ENCODE measurements around the gene U2SURP.

U2SURP gene

GRCh38 chr3:143064777-143065176 lies 63.4 kb downstream of the U2SURP start:
- Histone ChIP-seq H3F3A (ENCODE audit: control insufficient read depth, insufficient read depth) (peaks cover 24% of the 10 kb centered on the region), H3K27ac (ENCODE audit: low read depth, low read length) (no peak overlapping the region), H3K4me2 (ENCODE audit: low read length) (no peak overlapping the region), H3K4me1 (ENCODE audit: control insufficient read depth, low read length) (peaks cover 4% of the 10 kb centered on the region; the same call in 1 of the 2 replicates), H3K4me3 (ENCODE audit: low read length) (no peak overlapping the region), H3K79me2 (ENCODE audit: control insufficient read depth, low read length) (no peaks in the 10 kb centered on the region), H3K9me2 (replicated peaks; ENCODE audit: control insufficient read depth, low read length) (no peaks in the 10 kb centered on the region), H3K27me3 (ENCODE audit: control insufficient read depth, low read length) (no peaks in the 10 kb centered on the region), H3K9me3 (ENCODE audit: control insufficient read depth, insufficient read depth, low read length) (no peaks in the 10 kb centered on the region), H3K36me3 (ENCODE audit: control insufficient read depth, low read length) (peaks cover 15% of the 10 kb centered on the region), H4K20me1 (ENCODE audit: control insufficient read depth, insufficient read depth, low read depth, low read length) (no peaks in the 10 kb centered on the region)
- TF ChIP-seq CTCF (IDR thresholded peaks at IDR 0.05; ENCODE audit: low read depth, low read length, poor library complexity, severe bottlenecking) (no peak), EZH2phosphoT487 (IDR thresholded peaks at IDR 0.05; ENCODE audit: borderline replicate concordance, low read length) (no peak)

- no peak overlapping the region for H3K27ac ChIP-seq (ENCODE audit: low read depth, low read length)
These were observed 64.0 kb downstream of the U2SURP start for GRCh38 chr3:143065364-143065763.

GRCh38 chr3:143066033-143066432 lies 64.7 kb downstream of the U2SURP start:
- Histone ChIP-seq H4K20me1 (ENCODE audit: control insufficient read depth, insufficient read depth, low read depth, low read length) (no peaks in the 10 kb centered on the region), H3F3A (ENCODE audit: control insufficient read depth, insufficient read depth) (peaks cover 22% of the 10 kb centered on the region), H3K79me2 (ENCODE audit: control insufficient read depth, low read length) (no peaks in the 10 kb centered on the region), H3K27ac (ENCODE audit: low read depth, low read length) (no peak overlapping the region), H3K4me3 (ENCODE audit: low read length) (no peak overlapping the region), H3K4me2 (ENCODE audit: low read length) (no peak overlapping the region), H3K27me3 (ENCODE audit: control insufficient read depth, low read length) (no peaks in the 10 kb centered on the region), H3K9me2 (replicated peaks; ENCODE audit: control insufficient read depth, low read length) (no peaks in the 10 kb centered on the region), H3K36me3 (ENCODE audit: control insufficient read depth, low read length) (peaks cover 6% of the 10 kb centered on the region), H3K9me3 (ENCODE audit: control insufficient read depth, insufficient read depth, low read length) (no peaks in the 10 kb centered on the region), H3K4me1 (ENCODE audit: control insufficient read depth, low read length) (peaks cover 4% of the 10 kb centered on the region; the same call in 1 of the 2 replicates)
- TF ChIP-seq CTCF (IDR thresholded peaks at IDR 0.05; ENCODE audit: low read depth, low read length, poor library complexity, severe bottlenecking) (no peak), EZH2phosphoT487 (IDR thresholded peaks at IDR 0.05; ENCODE audit: borderline replicate concordance, low read length) (no peak)

More at GRCh38 chr3:143065364-143065763, 64.0 kb downstream of the U2SURP start:
- H3K36me3 ChIP-seq (ENCODE audit: control insufficient read depth, low read length): peaks cover 9% of the 10 kb centered on the region
- TF ChIP-seq CTCF (IDR thresholded peaks at IDR 0.05; ENCODE audit: low read depth, low read length, poor library complexity, severe bottlenecking) (no peak), EZH2phosphoT487 (IDR thresholded peaks at IDR 0.05; ENCODE audit: borderline replicate concordance, low read length) (no peak)
- no peaks in the 10 kb centered on the region for H3K79me2 ChIP-seq (ENCODE audit: control insufficient read depth, low read length)
- H3K4me2 ChIP-seq (ENCODE audit: low read length): no peak overlapping the region
- no peaks in the 10 kb centered on the region for H4K20me1 ChIP-seq (ENCODE audit: control insufficient read depth, insufficient read depth, low read depth, low read length)
- H3K27me3 ChIP-seq (ENCODE audit: control insufficient read depth, low read length): no peaks in the 10 kb centered on the region
- no peaks in the 10 kb centered on the region for H3K9me2 ChIP-seq (replicated peaks; ENCODE audit: control insufficient read depth, low read length)
- H3F3A ChIP-seq (ENCODE audit: control insufficient read depth, insufficient read depth): peaks cover 24% of the 10 kb centered on the region
- no peaks in the 10 kb centered on the region for H3K9me3 ChIP-seq (ENCODE audit: control insufficient read depth, insufficient read depth, low read length)
- H3K4me3 ChIP-seq (ENCODE audit: low read length): no peak overlapping the region
- peaks cover 4% of the 10 kb centered on the region; the same call in 1 of the 2 replicates for H3K4me1 ChIP-seq (ENCODE audit: control insufficient read depth, low read length)

Measured in DOHH2 (cell line).